ENCODE measurements around the gene SCG2. TPM values are rescaled to one million over a fixed set of nuclear protein-coding genes. Genes with fewer than 3 reads are reported as not detected.

The SCG2 gene
- total RNA-seq, 1 donor from 2014 or later, result 0.97 TPM

DNA sequence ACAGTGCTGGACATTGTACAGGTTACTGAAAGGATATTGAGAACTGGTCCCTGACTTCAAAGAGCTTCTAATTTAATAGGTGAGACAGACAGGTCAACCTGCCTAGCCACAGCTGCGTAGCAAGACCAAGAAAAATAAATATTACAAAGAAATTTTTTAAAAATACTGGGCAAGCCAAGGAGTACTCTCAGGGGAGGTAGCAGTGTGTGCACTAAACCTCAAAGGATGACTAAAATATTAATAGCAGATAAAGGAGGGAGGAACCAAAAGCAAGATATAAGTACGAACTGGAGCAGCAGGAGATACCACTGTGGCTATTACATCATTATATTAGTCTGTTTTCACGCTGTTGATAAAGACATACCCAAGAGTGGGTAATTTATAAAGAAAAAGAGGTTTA, 14.9 kb downstream of the SCG2 start:
- no peak for DNase-seq (ENCODE audit: low spot score)
- intact Hi-C loops (cut with DNase I), result no loop called here

- intact Hi-C loops (cut with DNase I), result no loop called here
- no peak for DNase-seq (ENCODE audit: low spot score)
These were observed 15.9 kb downstream of the SCG2 start for GRCh38 chr2:223586261-223586660.

- no peak for DNase-seq (ENCODE audit: low spot score)
- intact Hi-C loops (cut with DNase I), result no loop called here
These were observed 16.5 kb downstream of the SCG2 start for GRCh38 chr2:223585666-223586065.

GRCh38 chr2:223582001-223582400, 20.2 kb downstream of the SCG2 start:
- DNase-seq (ENCODE audit: low spot score), result no peak
- intact Hi-C loops (cut with DNase I), result no loop called here

DNA sequence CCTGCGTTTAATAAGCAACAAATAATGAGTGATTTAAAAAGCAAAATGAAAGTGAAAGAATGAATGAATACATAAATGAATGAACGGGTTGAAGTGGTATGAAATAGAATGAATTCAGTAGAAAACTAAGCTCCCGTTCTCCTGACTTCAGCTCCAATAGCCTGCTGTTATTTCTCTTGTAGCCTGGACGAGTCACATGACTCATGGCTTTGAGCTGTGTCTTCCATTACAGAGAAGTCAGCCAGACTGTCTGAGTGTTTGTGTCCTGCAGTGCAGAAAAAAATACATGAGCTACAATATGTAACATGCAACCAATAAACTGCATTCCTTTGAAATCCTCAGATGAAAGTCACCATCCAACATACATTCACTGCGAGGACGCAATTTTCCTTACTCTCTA, 21.2 kb downstream of the SCG2 start:
- no peak for DNase-seq (ENCODE audit: low spot score)
- intact Hi-C loops (cut with DNase I), result no loop called here

- intact Hi-C loops (cut with DNase I), result no loop called here
These were observed 23.3 kb downstream of the SCG2 start for GRCh38 chr2:223578846-223579245.

DNA sequence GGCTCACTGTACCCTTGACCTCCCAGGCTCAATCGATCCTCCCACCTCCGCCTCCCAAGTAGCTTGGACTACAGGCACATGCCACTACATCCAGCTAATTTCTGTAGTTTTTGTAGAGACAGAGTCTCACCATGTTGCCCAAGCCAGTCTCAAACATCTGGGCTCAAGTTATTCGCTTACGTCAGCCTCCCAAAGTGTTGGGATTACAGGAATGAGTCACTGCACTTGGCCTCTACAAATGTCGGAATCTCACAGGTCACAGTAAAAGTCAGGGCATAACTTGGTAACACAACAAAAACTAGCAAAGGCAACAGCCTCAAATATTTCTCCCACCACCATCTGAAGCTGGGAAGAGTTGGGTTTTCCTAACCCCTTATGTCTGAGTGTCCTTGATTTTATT, 25.3 kb downstream of the SCG2 start:
- DNase-seq (ENCODE audit: low spot score), result no peak
- intact Hi-C loops (cut with DNase I), result no loop called here

More at GRCh38 chr2:223578846-223579245, 23.3 kb downstream of the SCG2 start:
- no peak for DNase-seq (ENCODE audit: low spot score)

DNA sequence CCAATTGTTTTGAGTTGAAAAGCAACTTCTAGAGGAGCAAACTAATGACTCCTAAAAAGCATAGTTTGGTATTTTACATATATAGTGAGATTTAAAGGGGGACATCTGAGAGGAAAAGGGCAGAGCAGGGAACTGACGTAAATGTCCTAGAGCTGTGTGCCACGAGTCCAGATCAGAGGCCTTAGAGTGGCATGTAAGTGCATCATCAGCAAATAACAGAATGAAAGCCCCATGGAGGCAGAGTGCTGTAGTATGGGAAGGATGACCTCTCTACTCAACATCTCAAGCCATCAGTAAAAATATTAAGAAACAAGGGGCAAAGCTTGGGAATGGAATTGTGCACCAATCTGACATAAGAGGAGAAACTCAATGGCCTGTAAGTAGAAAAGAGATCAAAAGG, 31.4 kb downstream of the SCG2 start:
- DNase-seq (ENCODE audit: low spot score), result no peak
- intact Hi-C loops (cut with DNase I), result no loop called here

DNA sequence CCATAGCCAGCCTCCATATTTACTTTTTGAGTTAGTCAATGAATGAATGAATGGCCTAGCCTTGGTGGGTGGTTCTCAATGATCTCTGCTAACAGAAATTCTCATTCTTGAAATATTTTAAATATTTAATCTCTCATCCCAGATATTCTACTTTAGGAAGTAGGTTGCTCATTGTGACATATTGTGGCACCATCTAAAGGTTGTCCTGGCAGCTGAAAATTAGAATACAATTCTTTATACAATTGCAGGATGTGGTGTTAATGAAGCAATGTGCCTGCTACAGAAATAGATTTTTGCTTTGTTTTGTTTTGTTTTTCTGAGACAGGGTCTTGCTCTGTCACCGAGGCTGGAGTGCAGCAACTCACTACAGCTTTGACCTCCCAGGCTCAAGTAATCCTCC, 35.8 kb downstream of the SCG2 start:
- DNase-seq (ENCODE audit: low spot score), result no peak
- intact Hi-C loops (cut with DNase I), result no loop called here

- DNase-seq (ENCODE audit: low spot score), result no peak
- intact Hi-C loops (cut with DNase I), result no loop called here
These were observed 38.7 kb downstream of the SCG2 start for GRCh38 chr2:223563462-223563861.

DNA sequence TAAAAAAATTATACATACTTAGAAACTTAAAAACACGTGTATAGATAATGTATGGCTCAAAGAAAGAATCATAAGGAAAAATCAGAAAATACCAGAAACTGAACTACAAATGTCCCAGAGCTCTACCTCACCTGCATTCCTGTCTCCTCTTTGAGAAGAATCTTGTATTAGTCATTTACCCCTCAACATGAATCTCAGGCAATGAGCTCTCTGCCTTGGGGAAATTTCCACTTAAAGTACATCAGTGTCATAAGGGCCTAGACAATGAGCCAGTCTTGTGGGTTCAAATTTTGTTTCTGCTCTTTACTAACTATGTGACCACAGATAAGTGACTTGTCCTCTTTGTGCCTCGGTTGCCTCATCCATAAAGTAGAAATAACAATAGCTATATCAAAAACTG, 40.1 kb downstream of the SCG2 start:
- DNase-seq (ENCODE audit: low spot score), result no peak
- intact Hi-C loops (cut with DNase I), result no loop called here

DNA sequence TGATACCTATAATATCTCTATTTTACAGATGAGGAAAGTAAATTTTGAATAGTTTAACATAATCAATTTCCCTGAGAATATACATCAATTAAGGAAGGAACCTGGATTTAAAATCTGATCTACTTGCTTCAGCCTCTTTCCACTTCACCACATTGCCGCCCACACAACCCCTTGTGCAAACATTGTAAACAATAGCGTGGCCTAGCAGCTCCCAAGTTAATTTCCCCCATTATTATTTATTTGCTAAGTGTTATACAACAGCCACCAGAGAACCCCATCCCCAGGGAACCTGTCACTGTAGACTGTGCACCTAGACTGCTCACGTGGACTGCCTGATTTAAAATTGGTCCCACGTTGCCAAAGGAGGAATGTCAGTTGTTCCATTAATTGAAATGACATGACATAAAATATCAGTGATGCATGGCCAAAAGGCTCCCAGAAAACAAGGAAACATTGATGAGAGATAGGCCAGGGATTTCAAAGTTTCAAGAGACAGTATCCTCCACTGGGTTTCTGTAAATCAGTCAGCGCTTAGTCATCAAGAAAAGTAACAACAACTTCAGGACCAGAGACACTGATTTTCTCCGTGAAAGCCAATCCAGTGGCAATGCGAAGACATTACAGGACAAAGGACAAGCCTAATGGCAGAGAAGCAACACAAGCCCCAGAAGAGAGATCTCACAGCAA, 41.3 kb downstream of the SCG2 start:
- intact Hi-C loops (cut with DNase I), result no loop called here
- DNase-seq (ENCODE audit: low spot score), result no peak

GRCh38 chr2:223558970-223559369, 43.2 kb downstream of the SCG2 start:
- intact Hi-C loops (cut with DNase I), result no loop called here
- DNase-seq (ENCODE audit: low spot score), result no peak

- intact Hi-C loops (cut with DNase I), result no loop called here
- no peak for DNase-seq (ENCODE audit: low spot score)
These were observed 47.2 kb downstream of the SCG2 start for GRCh38 chr2:223554923-223555322.

- intact Hi-C loops (cut with DNase I), result no loop called here
- DNase-seq (ENCODE audit: low spot score), result no peak
These were observed 52.9 kb downstream of the SCG2 start for GRCh38 chr2:223549215-223549614.

- DNase-seq (ENCODE audit: low spot score), result no peak
- intact Hi-C loops (cut with DNase I), result no loop called here
These were observed 54.0 kb downstream of the SCG2 start for GRCh38 chr2:223548194-223548593.

Other genes starting within 250 kb of the SCG2 start
- gene AP1S3, start 235.2 kb upstream of the SCG2 start, total RNA-seq, result 0.19 TPM